ENCODE measurements around the gene TPSB2. TPM values are rescaled to one million over a fixed set of nuclear protein-coding genes. Genes with fewer than 3 reads are reported as not detected.

Gene TPSB2
- total RNA-seq, 4 donors from 2014 or later = 14.9 to 89.7 (median 50.4) TPM

DNA sequence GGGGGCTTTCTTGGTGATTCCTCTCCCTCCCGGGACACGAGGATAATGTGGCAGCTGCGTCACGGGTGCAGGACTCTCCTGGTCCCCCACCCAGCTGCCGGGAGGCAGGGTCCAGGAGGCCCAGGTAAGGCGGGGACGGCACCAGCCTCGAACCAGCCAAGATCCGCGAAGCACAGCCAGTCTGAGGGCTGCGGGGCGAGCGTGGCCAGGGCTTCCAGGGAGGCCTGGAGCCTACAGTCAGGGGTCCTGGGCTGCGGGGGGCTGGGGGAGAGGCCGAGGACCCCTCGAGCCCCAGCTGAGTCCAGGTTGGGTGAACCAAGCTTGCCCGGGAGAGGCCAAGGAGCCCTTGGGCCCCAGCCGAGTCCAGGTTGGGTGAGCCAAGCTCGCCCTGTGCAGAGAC lies 35.8 kb upstream of the TPSB2 start:
- Histone ChIP-seq H3K9me3 (no peaks in the 10 kb centered on the region), H3K4me1 (no peaks in the 10 kb centered on the region), H3K4me3 (no peak overlapping the region), H3K27me3 (peaks cover 0 to 6% of the 10 kb centered on the region in 2 donors), H3K36me3 (no peaks in the 10 kb centered on the region), H3K27ac (no peak overlapping the region)
- TF ChIP-seq, protein P1, sequence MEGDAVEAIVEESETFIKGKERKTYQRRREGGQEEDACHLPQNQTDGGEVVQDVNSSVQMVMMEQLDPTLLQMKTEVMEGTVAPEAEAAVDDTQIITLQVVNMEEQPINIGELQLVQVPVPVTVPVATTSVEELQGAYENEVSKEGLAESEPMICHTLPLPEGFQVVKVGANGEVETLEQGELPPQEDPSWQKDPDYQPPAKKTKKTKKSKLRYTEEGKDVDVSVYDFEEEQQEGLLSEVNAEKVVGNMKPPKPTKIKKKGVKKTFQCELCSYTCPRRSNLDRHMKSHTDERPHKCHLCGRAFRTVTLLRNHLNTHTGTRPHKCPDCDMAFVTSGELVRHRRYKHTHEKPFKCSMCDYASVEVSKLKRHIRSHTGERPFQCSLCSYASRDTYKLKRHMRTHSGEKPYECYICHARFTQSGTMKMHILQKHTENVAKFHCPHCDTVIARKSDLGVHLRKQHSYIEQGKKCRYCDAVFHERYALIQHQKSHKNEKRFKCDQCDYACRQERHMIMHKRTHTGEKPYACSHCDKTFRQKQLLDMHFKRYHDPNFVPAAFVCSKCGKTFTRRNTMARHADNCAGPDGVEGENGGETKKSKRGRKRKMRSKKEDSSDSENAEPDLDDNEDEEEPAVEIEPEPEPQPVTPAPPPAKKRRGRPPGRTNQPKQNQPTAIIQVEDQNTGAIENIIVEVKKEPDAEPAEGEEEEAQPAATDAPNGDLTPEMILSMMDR (IDR thresholded peaks at IDR 0.05) = no peak
- no peak for TF ChIP-seq POLR2A (IDR thresholded peaks at IDR 0.05)
- DNase-seq = no peak

DNA sequence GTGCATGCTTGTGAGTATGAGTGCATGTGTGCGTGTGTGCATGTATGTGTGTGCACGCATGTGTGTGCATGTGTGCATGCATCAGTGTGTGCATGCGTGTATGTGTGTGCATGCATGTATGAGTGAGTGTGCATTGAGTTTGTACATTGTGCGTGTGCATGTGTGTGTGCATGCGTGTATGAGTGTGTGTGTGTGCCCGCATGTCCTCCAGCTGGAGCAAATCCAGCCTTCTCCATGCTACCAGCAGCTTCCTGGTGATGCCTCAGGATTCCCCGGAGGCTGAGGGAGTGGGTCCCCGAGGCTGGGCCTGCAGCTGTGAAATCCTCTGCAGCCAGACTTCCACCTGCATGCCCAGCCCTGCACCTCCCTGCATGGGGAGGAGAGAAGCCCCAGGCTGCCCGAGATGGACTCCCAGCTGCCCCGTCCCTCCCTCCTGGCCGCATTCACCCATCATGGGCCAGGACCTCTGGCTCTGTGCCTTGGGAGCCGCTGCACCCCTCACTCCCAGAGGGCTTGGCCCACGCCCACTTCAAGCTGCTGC lies 35.2 kb upstream of the TPSB2 start:
- peaks cover 0 to 6% of the 10 kb centered on the region in 2 donors for H3K27me3 ChIP-seq
- DNase-seq = no peak
- H3K4me1 ChIP-seq = no peaks in the 10 kb centered on the region
- no peaks in the 10 kb centered on the region for H3K9me3 ChIP-seq
- TF ChIP-seq, protein P1 (IDR thresholded peaks at IDR 0.05) = no peak
- no peak for TF ChIP-seq POLR2A (IDR thresholded peaks at IDR 0.05)
- H3K36me3 ChIP-seq = no peaks in the 10 kb centered on the region
- H3K27ac ChIP-seq = no peak overlapping the region
- H3K4me3 ChIP-seq = no peak overlapping the region

DNA sequence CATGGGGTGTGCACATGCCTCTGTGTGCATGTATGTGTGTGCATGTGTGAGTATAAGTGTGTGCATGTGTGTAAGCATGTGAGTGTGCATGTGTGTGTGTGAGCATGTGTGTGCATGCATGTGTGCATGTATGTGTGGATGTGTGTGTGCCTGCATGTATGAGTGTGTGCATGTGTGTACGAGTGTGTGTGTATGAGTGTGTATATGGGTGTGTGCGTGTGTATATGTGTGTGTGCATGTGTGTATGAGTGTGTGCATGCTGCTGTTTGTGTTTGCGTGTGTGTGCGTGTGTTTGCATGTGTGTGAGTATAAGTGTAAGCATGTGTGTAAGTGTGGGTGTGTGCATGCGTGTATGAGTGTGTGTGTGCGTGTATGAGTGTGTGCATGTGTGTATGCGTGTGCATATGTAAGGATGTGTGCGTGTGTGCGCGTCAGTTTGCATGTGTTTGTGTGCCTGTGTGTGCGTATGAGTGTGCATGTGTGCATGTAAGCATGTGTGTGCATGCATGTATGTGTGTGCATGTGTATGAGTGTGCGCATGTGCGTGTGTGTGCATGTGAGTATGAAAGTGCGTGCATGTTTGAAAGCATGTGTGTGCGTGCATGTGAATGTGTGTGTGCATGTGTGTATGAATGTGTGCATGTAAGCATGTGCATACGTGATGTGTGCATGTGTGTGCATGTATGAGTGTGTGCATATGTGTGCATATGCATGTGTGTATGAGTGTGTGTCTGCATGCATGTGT lies 34.5 kb upstream of the TPSB2 start:
- no peak for TF ChIP-seq POLR2A (IDR thresholded peaks at IDR 0.05)
- TF ChIP-seq, protein P1 (IDR thresholded peaks at IDR 0.05) = no peak
- H3K4me3 ChIP-seq = no peak overlapping the region
- H3K27me3 ChIP-seq = peaks cover 0 to 11% of the 10 kb centered on the region in 2 donors

DNA sequence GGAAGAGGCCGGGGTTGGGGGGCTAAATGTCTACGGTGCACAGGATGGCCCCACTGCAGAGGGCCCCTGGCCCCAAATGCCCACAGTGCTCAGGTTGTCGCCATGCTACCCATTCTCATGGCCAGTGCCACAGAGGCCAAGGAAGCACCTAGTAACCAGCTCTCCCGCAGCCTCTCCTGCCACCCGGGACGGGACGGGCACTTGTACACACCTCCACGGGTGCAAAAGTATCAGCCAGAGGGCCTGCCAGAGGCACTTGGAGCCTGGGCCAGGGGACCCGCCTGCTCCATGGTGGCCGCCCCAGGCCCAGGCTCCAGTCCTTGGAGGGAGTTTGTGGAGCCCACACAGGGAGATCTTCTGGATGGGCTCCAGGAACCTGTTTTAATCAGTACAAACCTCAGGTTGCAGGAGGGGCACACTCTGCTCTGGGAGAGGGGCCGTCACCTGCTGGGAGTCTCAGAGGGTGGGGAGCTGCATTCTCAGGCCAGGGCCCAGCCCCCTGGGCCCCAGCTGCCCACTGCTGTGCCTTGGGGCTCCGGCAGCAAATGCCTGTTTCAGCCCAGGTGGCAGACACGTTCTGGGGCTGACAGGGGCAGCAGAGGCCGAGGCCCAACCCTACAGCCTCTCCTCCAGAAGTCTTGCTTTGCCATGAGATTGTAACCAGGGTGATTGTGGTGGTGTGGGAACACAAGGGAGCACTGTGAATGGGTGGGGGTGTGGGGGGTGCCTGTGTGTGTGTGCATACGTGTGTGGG lies 33.8 kb upstream of the TPSB2 start:
- no peak overlapping the region for H3K4me3 ChIP-seq
- H3K9me3 ChIP-seq = no peaks in the 10 kb centered on the region
- no peak for DNase-seq
- TF ChIP-seq, protein P1 (IDR thresholded peaks at IDR 0.05) = no peak
- no peak for TF ChIP-seq POLR2A (IDR thresholded peaks at IDR 0.05)
- H3K27ac ChIP-seq = no peak overlapping the region
- H3K27me3 ChIP-seq = peaks cover 0 to 18% of the 10 kb centered on the region in 2 donors
- H3K36me3 ChIP-seq = no peaks in the 10 kb centered on the region
- peaks cover 0 to 6% (median 0%) of the 10 kb centered on the region in 4 donors for H3K4me1 ChIP-seq

More for the DNA sequence above, 34.5 kb upstream of the TPSB2 start:
- DNase-seq = no peak
- no peak overlapping the region for H3K27ac ChIP-seq
- no peaks in the 10 kb centered on the region for H3K4me1 ChIP-seq
- no peaks in the 10 kb centered on the region for H3K9me3 ChIP-seq
- no peaks in the 10 kb centered on the region for H3K36me3 ChIP-seq

DNA sequence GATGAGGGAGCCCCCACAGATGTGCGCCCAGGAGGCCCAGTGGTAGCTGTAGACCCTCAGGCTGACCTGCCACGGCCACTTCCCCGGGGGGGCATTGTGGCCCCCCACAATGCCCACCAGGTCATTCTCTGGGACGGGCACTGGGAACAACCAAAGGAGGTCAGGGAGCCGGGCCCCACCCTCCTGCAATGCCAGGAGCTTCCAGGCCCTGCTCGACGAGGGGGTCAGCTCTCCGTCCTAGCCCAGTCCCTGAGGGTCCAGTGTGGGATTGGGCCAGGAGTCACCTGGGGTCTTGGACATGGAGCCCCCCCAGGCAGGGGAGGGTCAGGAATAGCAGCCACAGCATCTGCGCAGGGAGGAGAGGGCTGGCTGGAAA lies 32.9 kb upstream of the TPSB2 start:
- peaks cover 0 to 18% of the 10 kb centered on the region in 2 donors for H3K27me3 ChIP-seq
- H3K36me3 ChIP-seq = no peaks in the 10 kb centered on the region
- no peak overlapping the region for H3K27ac ChIP-seq
- H3K4me1 ChIP-seq = peaks cover 0 to 6% (median 0%) of the 10 kb centered on the region in 4 donors
- DNase-seq = no peak
- H3K9me3 ChIP-seq = no peaks in the 10 kb centered on the region
- no peak for TF ChIP-seq POLR2A (IDR thresholded peaks at IDR 0.05)
- TF ChIP-seq, protein P1 (IDR thresholded peaks at IDR 0.05) = no peak
- H3K4me3 ChIP-seq = no peak overlapping the region
